NCI-H2029 (cell line): ENCODE results near the gene SHC3.

Experiments
- DNase-seq: peaks from one replicate; lab custom pipeline; 2025; lab: John Stamatoyannopoulos, UW

Gene SHC3

DNA sequence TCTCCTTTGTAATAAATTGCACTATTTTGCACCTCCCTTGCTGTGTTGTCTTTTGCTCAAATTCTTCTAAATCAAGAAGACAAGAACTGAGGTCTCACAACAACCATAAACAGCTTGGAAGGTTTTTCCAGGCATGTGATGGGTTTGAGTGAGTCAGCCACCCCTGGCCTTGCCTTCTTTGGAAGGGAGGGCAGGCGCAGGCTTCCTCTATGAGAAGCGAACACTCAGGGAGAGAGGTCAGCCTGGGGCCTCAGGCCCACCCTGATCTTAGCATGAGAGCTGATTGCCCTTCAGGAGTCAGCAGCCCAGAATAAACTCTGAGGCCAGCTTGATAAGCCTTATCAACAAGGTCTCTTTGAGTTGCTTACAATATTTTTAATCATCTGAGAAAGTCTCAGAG is 155.7 kb downstream of the SHC3 start:
- no peak for DNase-seq

DNA sequence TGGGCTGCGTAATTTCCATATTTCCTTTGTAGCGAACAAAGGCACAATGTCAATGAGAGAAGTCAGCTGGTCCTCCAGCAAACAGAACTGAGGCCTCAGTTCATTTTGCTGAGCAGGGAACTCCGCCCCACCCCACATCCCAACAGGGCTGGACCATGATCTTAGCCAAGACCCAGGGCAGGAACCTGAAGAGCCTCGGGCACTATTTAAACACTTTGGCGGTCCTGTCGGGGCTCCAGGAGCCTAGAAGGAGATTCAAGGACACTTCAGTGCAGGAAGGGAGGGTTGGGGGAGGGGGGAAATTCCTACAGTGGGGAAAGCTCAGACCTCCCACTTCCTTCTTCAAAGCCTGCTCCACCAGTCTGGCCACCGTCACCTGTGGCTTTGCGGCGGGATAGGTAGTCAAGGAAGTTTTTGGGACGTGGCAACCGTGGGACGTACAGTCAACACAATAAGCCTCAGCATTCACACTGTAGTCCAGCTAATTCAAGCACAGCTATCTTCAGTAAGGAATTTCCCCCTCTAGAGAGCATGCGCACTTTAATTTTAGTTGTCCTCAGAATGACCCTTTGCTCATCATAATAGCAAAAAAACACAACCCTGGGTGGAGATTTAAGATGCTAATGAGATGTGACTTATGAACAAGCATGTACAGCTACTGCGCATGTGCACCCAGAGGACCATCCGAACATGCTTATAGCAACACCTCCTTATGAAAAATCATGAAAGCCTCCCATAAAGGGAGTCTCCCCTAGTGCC is 156.4 kb downstream of the SHC3 start:
- DNase-seq = no peak

DNA sequence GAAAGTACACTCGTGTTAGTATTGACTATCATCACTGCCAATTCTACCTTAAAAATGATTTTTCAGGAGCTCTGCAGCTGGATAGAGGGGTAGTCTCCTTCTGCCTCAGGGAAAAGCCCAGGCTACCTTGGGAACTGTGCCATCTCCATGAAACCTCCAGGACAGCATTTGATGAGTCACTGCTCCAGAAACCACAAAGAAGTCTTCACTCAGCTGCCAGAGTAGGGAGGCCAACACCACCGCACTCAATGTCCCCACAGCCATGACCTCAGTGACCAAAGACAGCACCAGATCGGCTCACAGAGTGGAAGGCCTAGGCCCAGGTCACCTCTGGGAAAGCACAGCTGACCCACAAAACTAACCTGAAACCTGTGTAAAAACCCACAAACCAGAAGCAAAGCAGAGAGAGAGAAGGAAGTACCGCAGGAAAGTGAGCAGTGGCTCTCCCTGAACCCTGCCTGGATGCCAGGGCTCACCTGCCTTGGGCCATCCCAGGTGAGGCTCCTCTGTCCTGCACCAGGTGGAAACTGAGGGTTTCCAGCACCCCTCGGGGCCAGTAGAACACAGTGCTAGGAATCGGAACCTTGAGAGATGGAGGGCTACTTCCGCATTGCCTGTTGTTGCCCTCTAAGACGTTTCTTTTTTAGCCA is 157.3 kb downstream of the SHC3 start:
- no peak for DNase-seq

DNA sequence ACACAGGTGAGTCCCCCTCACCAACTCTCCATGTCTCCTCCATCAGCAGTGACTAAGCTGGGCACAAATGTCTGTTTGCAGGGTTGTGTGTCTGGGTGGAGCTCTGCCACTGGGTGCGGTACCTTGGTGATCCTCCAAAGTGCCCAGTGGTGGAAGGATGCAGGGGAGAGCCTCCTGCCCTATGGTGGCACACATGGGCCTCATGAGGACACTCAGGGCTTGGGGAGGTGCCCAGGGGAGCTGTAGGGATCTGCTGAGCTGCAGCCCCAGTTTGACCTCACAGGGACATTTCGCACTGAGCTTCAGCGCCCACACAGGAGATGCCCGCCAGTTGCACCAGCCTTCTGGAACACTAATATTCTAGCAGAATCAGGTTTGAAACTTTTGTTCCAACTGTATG is 157.9 kb downstream of the SHC3 start:
- DNase-seq = no peak

DNA sequence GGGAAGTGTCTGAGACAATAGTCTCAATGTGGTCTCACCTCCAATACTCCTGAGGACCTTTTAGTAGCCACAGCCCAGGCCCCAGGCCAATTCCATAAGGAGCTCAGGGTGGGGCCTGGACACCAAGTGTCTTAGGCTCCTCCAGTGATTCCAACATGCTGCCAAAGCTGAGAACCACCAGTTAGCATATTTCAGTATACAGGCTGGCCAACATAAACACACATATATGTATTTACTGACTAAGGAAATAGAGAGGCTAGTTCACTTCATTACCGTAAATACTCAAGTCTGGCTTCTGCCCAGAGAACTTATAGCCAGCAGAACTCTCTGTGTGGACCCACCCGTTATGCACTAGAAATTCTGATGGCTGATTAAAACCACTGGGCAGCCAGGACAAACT is 163.3 kb downstream of the SHC3 start:
- no peak for DNase-seq

DNA sequence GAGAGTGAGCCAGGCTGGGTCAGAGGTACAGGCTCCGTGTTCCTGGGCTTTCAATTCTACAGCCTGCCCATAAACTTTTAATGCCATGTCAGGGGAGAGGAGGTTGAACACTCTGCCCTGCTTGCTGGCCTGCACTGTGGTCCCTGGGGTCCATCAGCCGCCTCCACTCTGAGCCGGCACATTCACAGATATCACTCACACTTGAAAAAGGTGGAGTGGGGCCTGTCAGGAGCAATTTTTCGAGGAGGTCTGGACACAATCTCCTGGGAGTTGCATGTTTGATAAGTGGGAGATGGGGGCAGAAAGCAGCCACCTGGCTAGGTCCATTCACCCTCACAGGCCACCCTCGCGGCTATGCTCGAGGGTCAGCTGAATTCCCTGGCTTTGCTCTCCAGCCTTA is 164.5 kb downstream of the SHC3 start:
- DNase-seq = no peak

DNA sequence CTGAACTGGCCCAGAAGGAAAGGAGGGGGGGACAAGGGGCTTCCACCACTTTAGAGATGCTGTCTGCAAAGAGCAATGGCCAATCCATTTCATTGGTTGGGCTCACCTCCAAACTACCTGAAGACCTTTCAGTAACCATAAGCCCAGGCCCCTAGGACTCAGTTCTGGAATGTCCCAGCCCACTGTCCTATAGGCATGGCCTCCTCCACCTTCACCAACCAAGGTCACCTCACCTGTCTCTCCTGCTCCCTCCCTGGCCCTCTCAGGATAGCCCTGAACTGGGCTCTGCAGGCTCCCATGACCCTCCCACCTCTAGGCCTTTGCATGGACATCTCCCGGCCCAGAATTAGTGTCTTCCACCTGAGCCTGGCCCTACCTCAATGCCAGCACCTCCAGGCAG is 165.0 kb downstream of the SHC3 start:
- DNase-seq = no peak

DNA sequence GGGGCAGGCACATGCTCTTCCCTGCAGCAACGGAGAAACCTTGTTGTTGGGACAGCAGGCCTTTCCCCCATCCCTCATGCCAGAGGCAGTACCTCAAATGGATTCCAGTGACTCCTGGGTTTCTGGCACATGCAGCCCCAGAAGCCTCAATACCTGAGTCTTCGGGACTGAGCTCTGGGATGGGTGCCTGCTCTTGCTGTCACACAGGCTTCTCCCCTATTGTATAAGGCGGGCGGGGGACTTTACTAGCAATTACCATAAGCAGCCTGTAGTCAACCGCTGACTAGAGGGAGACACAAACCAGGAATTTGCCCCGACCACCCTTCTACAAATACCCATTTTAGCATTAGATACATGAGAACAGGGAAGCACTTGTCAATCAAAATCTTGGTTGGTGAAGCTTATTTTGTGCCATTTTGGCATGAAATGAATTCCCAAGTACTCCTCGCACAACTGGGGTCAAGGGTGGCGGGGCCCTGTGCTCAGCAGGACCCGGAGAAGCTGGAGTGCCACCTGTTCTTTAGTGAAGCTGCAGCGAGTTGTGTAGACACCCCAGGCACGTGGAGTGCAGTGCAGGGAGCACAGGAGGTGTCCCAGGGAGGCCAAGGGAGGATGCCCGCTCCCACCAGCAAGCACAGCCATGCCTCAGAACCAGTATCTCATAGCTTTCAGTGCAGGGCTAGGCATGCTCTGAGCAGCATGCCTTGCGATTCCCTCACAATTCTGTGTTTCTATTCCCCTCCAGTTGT is 166.2 kb downstream of the SHC3 start:
- DNase-seq = no peak

DNA sequence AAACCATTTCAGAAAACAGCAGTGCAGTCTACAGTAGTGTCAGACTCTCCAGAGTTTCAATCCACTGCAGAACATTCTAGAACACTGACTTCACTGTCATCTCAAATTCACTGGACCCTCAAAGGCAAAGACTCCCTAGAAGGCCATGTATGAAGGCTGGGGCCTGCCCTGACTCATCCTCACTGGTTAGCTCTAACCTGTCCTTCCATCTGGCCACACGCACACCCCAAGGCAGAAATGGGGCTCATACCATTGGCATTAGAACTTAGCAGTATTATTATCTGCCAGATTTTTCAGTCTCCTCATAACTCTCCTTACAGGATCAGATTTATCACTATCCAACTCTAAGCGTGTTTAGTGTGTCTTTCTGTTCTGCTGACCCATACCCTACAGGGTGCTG is 166.9 kb downstream of the SHC3 start:
- no peak for DNase-seq

DNA sequence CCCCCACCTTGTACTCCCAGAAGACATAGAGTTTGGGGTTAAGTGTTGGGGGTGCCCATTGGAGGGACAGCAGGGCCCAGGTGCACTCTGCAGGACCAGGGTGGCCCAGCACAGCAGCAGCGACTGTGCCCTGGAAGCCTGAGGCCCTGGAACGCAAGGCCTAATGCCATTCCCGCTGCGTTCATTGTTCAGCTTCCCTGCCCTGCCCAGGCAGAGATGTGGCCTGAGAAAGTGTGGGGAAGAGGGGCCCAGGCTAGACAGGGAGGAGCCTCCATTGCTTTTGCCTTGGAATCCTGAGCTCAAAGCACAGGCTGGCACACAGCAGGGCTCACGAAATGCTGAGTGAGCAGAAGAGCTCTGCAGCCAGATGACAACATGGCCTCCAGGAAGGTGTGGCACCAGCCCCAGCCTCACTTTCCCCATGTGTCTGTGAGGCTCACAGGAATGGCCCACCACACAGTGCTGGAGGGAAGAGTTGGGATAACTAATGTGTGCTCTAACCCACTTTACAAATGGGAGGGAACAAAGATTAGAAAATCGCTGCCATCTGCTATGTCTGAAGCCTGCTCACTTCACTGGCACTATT is 168.0 kb downstream of the SHC3 start:
- DNase-seq = no peak

DNA sequence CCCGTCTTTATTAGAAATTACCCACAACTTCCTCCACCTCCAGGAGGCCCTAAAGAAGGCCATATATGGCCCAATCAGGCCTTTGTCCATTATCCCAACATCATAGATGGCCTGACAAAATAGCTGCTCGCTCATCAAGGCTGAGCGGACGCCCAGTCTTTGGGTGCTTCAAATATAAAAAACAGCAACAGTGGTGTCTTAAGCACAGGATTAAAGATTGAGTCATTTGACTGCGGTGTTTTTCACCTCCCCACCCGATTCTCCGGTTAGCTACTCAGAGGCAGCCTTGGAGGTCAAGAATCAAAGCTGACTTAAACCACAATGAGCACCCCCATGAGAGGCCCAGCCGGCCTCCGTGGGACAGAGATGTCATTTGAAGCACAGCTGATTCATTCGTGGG is 168.6 kb downstream of the SHC3 start:
- no peak for DNase-seq

DNA sequence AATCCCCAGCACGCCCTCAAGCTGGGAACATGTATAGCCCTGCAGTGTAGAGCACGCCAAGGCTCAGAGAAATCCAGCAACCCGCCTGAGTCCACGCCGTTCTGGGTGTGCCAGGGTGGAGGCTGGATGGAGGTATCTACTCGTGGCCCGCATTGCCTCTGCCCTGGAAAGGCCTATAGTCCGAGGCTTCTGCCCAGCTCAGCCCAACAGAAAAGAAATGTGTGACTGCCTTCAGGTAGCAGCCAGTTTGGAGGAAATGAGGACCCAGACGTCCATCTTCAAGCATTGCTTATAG is 169.1 kb downstream of the SHC3 start:
- DNase-seq = no peak

DNA sequence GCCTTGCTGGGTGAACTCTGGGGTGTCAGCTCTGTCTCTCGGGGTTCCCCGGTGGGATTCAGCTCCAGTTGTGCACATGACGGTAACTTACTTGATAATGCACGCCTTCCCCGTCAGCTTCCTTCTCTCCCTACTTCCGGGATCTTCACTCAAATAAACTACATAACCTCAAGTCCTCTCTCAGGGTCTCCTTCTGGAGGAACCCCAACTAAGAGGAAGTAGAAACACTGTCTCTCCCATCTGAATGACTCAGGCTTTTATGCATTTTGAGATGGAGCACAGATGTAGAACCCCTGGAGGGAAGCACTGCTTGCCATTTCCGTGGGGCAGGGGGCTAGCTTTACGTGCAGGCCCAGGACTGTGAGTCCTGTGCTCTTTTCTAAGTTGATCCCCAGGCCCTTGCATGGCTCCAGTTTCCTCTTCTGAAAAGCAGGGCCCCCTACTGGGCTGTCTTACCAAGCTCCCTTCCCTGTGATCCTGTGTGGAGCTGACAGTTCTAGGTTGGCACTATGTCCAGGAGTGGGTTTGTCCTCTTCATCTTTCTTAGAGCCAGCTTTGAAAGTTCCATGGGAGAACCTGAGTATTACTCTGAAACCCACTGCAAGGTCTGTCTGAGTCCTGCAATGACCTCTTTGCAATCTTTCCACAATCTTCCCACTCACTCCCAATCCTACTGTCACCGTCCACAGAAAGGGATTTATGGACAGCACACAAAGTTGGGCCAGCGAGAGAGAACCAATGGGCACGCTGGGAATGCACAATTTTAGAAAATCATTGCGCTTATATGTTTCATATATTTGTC is 169.7 kb downstream of the SHC3 start:
- DNase-seq = no peak

DNA sequence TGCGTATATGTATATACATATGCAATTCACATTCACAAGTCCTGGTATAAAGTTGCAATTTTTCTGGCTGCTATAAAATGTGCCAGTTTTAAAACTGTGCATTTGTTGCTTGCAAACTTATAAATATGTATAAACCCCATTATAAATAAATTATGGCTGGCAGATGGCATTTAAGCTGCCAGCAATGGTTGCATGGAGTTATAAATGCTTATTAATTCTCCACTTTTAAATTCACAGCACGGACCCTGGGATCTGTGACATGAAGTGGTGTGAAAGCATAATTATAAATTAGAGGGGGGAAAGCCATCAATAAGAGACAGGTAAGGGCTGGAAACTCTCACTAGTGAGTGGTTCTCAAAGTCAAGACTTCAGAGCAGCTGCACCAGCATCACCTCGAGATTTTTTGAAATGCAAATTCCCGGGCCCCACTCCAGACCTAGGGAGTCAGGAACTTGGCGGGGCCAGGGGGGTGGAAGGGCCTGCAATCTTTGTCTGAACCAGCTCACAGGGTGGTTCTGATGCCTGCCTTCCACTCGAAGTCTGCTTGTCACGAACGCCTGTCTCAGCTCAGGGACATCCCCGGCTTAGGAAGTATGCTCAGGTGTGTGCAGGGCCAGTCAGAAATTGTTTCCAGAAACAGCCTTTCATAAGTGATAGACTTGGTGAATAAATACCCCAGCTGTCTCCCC is 170.4 kb downstream of the SHC3 start:
- no peak for DNase-seq

DNA sequence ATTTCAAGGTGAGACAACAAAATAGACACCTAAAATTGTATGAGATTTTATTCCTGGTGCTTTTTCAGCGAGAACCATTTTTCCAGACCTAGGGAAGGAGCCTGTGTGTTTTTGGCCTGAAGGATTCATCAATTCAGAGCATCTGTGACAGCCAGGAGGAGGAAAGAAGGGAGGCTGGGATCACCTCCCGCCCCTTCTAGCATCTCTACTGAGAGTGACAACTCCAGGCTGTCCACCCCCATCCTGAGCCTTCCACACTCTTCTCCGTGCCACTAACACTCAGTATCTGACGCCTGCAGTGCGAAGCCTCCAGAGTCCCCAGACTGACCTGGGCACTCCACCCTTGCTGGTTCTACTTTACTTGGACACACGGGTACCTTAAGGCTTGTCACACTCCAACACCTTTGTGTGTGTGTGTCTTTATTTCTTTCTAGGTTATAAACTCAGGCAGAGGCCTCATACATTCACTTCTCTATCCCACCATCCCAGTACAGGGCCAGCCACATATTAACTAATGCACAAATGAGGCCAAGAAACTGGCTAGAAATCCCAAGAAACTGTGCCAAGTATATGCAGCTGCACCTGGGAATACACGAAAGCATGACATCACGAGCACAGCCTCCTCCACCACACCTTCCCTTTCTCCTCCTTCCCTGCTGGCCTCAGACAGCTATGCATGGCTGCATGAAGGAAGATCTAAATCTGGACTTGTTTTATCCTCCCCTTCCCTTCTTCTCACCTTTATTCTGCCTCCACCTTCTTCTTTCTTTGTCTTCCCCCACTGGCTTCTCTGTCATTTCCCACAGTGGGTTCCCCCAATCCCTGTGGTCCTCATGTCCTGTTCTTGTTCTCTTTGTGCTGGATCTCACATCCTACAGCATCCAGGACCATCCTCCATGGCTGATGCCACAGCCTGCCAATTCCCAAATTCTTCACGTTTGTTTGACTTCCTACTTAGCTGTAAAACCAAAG is 171.3 kb downstream of the SHC3 start:
- DNase-seq = no peak

DNA sequence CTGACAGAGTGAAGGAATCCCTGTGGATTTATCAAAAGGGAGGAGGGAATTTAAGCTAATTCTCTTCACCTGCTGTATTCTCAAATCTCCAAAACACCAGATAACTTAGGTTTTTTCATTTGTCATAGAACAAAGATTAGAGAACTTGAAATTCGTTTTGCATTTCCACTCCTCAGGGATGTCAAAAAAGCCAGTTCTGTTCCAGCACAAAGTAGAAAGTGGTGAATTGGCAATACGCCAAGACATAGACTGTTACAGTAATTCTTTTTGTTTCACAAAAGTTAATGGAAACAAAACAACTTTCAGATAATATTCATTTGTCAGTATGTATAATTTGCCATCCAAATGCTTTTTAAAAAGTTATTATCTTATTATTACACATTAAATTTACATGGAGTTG is 172.4 kb downstream of the SHC3 start:
- DNase-seq = no peak

DNA sequence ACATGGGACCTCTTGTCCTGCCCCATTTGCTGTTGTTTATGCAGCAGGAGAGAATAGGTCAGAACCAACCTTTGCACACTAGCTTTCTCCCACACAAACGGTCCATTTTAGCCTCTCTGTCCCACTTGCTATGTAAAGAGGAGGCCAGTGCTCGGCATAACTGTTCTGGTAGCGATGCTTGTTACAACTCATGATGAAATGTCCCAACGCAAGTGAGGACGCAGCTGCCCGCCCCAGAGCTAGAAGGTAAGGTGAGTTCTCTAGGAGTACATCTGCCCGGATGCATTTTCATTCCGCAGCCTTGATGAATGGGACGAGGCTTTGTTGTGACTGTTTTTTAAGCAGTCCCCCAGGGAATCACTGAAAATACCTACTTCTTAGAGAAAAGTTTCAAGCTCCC is 173.3 kb downstream of the SHC3 start:
- DNase-seq = no peak

DNA sequence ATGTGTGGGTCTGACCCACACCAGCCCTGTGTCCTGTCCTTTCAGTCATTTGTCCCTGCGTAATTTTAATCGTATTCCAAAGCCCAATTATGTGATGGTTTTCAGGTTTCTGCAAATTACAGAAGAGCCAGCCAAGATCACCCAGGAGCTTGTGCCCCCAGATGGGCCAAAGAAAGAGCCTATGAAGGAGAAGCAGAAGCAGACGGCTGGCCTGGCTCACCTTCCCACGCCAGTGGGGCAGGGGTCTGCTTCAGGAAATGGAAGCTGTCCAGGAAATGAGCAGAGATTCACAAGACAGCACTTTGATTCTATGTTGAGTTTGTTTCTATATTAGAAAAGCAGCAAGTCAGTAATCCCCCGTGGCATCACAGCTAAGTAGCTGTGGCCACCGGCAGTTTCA is 175.6 kb downstream of the SHC3 start:
- DNase-seq = no peak

DNA sequence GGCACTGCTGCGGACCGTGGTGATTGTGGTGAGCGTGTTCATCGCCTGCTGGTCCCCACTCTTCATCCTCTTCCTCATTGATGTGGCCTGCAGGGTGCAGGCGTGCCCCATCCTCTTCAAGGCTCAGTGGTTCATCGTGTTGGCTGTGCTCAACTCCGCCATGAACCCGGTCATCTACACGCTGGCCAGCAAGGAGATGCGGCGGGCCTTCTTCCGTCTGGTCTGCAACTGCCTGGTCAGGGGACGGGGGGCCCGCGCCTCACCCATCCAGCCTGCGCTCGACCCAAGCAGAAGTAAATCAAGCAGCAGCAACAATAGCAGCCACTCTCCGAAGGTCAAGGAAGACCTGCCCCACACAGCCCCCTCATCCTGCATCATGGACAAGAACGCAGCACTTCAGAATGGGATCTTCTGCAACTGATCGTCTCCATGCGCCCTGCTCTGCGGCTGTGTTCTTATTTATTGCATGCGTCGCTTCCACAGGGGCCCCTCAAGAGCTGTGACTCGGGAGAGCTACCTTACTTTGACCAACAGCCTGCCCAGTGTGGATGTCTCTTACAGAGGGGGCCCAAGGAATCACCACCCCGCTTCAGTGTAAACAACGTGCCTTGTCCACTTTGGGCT is 176.6 kb downstream of the SHC3 start:
- DNase-seq = no peak
